HG03558 (cell line): ENCODE results near the gene VSTM5.

Experiments
- ATAC-seq: cut with Tn5 transposase; IDR thresholded peaks from one replicate; pipeline ENCODE4 v1.9.1; 2021; ENCODE audit warnings: moderate number of reproducible peaks; ENCODE audit not compliant: unreplicated experiment; ENCODE audit errors: extremely low read depth

The VSTM5 gene

GRCh38 chr11:93843906-93844305 lies 6.5 kb downstream of the VSTM5 start:
- no peak for ATAC-seq

- ATAC-seq = no peak
Measured at GRCh38 chr11:93842461-93842860, 8.0 kb downstream of the VSTM5 start.

GRCh38 chr11:93842034-93842433 lies 8.4 kb downstream of the VSTM5 start:
- no peak for ATAC-seq

- no peak for ATAC-seq
Measured at GRCh38 chr11:93841446-93841845, 9.0 kb downstream of the VSTM5 start.

- ATAC-seq = no peak
Measured at GRCh38 chr11:93840981-93841380, 9.4 kb downstream of the VSTM5 start.

GRCh38 chr11:93840180-93840579 lies 10.2 kb downstream of the VSTM5 start:
- ATAC-seq = no peak

GRCh38 chr11:93838967-93839366 lies 11.5 kb downstream of the VSTM5 start:
- ATAC-seq = no peak

- no peak for ATAC-seq
Measured at GRCh38 chr11:93832780-93833179, 17.6 kb downstream of the VSTM5 start.

- ATAC-seq = no peak
Measured at GRCh38 chr11:93831343-93832127, 18.9 kb downstream of the VSTM5 start.

GRCh38 chr11:93829598-93829997 lies 20.8 kb downstream of the VSTM5 start:
- ATAC-seq = no peak

- no peak for ATAC-seq
Measured at GRCh38 chr11:93827363-93827762, 23.1 kb downstream of the VSTM5 start.

GRCh38 chr11:93823210-93823609 lies 27.2 kb downstream of the VSTM5 start:
- no peak for ATAC-seq

- no peak for ATAC-seq
Measured at GRCh38 chr11:93822359-93822758, 28.1 kb downstream of the VSTM5 start.

GRCh38 chr11:93821617-93822016 lies 28.8 kb downstream of the VSTM5 start:
- no peak for ATAC-seq

GRCh38 chr11:93820847-93821246 lies 29.6 kb downstream of the VSTM5 start:
- no peak for ATAC-seq

- no peak for ATAC-seq
Measured at GRCh38 chr11:93819966-93820695, 30.3 kb downstream of the VSTM5 start.

GRCh38 chr11:93817426-93818348 lies 32.7 kb downstream of the VSTM5 start:
- no peak for ATAC-seq

- ATAC-seq = no peak
Measured at GRCh38 chr11:93814966-93815633, 35.3 kb downstream of the VSTM5 start.

GRCh38 chr11:93813974-93814373 lies 36.4 kb downstream of the VSTM5 start:
- no peak for ATAC-seq

- ATAC-seq = no peak
Measured at GRCh38 chr11:93807980-93808379, 42.4 kb downstream of the VSTM5 start.
